Hematopoietic multipotent progenitor cell treated with erythropoietin and hydrocortisone succinate and interleukin-3 and kit ligand, for 8 days (in vitro differentiated cells): ENCODE measurements around the gene RBBP8NL.
"Not testable (repeated sequence)": the region's sequence is repeated elsewhere in the genome, so short reads cannot be mapped to it uniquely, and the experiment has no call there.

Experiments
- DNase-seq: peaks from one replicate; pipeline ENCODE4 v3.0.0-alpha.2; 2015

Gene RBBP8NL

DNA sequence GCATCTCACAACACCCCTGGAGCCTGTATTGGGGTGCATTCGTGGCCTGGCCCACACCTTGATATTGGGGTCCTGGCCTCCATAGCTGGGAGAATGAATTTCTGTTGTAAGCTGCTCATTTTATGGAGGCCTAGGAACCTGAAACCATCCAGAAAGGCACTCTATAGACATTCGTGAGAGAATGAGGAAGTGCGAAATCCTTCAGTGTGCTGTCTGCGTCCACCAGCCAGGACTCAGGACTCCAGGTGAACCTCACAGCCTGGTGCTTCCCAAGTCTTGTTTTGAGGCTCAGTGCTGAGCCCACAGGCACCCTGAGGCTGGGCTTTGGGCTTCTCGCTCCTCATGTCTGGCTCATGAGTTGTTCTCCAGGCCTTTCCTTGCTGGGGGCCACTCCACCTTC, 11.9 kb upstream of the RBBP8NL start:
- DNase-seq, result no peak

DNA sequence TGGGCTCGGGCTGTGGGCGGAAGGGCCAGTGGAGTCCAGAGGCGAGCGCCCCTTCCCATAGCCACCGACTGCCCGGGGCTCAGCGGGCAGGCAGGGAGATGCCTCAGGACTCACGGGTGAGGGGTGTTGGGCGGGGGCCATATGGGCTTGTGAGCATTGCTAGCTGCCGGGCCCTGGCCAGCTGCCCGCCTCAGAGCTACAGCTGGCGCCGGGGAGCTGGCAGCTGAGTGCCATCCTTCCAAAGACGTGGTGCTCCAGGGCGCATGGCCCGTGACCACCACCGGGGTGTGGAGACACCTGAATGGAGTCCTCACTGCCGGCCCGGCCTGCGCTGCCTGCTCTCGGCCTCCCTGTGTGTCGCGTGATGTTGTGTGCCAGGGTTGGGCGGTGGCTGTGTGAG, 10.6 kb upstream of the RBBP8NL start:
- no peak for DNase-seq

DNA sequence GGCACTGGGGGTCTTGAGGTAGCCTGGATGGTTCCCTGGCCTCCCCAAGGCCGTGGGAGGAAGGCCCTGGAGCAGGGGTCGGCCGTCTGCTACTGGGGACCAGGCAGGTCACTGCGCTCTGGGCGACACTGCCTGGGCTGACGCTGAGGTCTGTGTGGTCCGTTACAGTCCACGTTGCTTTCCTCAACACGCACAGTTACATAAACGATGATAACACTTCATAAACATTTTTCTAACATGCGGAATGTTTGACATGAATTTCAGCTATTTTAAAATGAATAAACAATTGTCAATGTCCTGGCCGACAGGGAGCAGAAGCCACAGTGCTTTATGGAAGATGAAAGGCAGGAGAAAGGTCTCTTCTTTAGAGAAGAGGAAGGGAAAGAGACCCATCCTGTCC, 10.2 kb upstream of the RBBP8NL start:
- no peak for DNase-seq

DNA sequence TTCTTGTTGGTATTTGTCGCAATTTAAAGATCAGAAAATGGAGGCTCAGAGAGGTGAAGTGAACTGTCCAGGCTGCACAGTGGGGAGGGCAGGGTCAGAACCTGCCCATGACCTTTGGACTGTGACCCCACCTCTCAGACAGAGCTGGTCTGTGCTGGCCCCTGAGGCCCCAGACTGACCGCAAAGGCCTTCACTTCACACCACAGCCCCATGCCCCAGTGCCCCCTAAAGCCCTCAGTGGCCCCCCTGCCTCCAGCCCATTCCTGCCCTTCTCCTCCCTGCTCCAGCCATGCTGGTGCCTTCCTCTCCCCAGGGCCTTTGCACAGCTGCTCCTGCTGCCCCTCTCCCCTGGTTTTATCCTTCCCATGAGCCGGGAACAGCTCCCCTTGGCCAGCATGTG, 9.4 kb upstream of the RBBP8NL start:
- no peak for DNase-seq

DNA sequence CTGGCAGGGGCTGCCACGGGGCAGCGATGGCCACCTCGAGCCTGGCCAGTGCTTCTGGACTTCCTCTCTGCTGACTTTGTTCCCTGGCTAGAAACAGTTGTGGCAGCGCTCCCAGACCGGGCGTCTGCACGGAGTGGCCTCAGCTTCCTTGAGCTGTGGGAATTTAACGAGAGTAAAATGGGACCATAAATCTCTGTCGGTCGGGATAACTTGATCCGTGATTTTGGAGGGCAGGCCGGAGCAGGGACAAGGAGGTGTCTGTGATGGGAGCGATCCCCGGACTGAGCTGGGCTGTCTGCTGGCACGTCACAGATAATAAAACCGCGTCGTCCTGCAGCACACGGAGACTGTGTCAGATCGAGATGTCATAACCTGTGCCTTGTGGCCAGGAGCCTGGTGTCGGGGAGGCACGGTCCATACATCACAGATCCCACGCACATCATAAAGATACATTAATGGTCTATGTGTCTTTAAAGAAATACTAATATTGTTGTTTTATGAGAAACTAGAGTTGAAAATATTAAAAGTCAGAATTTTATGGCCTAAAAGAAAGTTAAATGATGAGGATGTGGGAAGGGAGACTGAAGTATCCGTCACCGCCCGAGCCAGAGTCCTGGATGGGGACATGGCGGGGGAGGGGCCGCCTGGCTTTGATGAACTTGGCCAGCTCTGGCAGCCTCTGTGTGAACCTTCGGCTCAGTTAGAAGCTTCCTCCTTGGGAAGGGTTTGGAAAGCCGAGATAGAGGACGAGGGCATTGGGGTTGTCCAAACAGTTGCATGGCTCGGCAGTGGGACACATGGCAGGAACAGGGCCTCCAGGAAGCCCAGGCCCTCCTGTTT, 6.5 kb upstream of the RBBP8NL start:
- DNase-seq, result no peak

DNA sequence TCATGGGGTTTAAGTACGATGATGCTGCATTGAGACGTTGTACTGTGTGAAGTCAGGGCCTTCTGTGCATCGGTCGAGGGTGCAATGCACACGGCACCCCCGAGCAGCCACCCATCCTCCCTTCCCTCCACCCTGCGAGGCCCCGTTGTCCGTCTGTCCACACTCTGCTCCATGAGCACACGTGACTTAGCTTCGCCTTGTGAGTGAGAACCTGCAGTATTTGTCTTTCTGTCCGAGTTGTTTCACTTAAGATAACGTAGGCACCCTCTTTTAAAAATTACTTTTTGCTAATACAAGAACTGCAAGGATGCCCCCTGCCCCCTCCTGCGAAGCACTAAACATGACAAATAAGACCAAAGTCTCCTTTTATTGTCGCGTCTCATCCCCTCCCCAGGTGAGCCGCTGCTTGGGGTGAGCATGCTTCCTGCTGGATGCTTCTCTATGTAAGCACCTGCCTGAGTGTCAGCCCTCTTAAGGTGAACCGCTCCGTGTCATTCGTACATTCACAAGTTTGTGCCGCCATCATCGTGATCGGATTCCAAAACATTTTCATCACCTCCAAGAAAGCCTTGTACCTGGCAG, 3.6 kb upstream of the RBBP8NL start:
- DNase-seq, result no peak

DNA sequence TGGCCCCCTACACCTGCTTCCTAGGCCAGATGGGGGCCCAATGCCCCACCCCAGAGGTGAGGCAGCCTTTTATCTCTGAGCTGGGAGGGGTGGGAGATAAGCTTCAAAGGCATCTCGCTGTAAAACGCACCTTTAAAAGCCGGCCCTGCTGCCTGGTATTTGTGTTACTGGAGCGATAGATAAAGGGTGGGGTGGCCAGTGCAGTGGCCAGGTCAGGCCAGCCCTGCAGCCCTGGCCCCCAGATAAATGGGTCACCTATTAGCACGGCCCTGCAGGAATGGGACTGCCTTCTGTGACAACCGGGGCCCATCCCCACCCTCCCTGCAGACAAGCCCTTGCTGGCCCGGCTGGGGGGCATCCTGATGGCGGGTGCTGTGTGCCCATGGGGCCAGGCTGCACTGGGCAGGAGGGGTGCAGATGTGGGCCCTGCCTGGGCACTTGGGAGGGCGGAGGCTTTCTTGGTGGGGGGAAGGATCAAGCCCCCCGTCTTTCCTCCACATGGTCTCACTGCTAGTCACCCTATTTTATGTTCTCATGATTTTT, 3.0 kb upstream of the RBBP8NL start:
- DNase-seq, result no peak

DNA sequence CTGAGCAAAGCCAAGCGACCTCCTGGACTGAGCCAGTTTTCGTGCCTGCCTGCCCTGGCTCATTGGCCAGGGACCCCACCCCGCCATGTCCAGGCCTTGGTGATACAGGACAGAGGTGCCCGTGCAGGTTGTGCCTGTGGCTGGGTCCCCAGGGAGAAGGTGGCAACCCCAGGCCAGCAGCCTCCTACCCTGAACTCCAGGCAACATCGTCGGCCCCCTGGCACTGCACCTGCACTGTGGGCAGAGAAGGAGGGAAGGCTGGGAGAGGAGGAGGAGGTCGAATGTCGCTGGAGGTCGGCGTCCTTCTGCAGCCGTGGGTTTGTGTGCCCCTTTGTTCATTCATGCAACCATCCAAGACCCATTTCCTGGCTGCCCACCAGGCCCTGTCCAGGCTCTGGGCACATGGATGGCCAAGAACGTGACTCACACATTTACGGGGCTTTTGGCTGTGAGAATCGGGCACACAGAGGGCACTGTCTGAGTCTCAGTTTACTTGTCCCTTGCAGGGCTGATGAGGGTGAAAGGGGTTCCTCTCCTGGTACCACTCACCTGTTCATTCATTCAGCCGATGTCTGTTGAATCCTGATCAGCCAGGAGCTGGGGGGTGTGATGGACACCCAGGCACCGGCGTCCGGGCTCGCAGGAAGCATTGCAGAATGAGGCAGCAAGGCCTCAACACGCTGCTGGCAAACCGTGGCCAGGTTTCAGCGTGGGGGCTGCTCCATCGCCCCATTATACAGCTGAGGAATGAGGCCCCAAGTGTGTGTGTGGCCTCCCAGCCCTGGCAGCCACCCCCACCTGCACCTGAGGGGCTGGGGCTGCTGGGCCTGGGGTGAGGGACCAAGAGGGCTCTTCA, 2.3 kb upstream of the RBBP8NL start:
- no peak for DNase-seq

DNA sequence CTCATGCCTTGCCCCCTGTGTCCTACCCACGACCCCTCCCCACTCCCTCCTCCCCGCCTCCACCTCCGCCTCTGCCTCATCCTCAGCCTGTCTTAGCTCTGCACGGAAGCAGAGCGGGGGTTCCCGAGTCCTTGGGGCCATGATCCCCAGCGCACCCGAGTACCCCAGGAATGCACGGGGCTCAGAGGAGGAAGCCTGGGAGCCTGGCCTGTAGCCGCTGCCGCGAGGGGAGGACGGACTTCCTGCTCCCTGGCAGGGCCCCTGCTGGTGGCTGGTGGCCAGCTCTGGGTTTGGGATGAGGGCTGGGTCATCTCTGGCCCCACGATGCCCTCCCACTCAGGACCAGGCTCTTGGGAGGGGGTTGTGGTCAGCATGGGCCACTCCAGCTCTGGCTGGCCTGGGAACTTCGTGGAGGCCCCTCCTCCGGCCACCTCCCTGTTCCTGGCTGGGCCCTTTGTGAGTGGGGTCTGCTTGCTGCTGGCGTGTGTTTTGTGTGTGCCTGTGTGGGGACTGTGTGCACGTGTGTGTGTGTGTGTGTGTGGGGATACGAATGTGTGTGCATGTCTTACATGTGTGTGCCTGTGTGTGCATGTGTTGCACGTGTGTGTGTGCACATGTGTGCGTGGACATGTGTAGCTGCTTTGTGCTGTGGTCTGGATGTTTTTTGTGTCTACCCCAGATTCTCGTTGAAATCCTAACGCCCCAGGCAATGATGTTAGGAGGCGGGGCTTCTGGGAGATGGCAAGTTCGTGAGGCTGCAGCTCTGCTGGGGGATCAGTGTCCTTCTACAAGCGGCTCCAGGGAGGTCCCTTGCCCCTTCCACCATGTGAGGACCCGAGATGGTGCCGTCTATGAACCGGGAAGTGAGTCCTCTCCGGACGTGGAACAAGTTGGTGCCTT, 1.3 kb upstream of the RBBP8NL start:
- DNase-seq, result no peak

DNA sequence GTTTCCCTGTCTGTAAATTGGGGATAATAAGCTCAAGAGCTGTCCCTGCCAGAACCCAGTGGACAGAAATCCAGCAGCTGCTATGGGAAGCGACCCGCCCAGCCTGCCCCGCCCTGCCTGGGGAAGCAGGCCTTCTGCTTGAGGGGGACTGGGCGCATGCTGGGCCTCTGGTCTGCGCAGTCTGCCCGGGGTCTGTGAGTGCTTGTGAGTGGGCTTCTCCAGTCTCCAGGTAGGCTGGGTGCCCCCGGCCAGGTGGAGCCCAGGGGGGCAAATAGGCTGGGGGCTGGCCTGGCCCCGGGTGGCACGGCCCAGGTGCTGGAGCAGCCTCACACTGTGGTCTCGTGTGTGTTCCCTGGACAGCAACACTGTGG, 648 bp upstream of the RBBP8NL start:
- DNase-seq, result no peak

DNA sequence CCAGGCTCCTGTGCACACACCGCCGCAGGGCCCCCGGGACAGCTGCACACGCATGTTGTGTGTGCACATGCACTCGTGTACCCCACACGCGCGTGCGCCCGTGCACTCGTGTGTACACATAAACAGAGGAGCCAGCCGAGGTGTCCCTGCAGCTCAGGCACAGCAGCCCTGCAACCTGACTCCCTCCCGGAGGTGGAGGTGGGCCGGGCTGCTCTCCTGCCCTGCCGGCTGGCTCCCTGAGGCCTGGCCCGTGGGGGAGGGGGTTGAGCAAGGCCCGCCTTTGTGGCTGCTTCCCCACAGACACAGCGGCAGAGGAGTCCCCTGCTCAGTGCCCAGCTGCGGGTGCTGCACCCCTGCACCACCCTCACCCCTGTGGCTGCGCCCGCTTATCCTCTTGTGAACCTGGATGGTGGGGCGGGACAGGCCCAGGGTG, 624 bp downstream of the RBBP8NL start:
- no peak for DNase-seq

DNA sequence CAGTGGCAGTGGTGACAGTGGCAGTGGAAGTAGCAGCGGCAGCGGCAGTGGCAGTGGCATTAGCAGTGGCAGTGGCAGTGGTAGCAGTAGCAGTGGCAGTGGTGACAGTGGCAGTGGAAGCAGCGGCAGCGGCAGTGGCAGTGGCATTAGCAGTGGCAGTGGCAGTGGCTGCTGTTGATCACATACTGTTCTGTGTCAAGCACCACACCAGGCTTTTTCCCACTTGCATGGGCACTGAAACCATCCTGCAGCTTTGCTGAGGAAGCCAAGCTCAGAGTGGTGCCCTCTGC, 1.3 kb downstream of the RBBP8NL start:
- not testable (repeated sequence) for DNase-seq

DNA sequence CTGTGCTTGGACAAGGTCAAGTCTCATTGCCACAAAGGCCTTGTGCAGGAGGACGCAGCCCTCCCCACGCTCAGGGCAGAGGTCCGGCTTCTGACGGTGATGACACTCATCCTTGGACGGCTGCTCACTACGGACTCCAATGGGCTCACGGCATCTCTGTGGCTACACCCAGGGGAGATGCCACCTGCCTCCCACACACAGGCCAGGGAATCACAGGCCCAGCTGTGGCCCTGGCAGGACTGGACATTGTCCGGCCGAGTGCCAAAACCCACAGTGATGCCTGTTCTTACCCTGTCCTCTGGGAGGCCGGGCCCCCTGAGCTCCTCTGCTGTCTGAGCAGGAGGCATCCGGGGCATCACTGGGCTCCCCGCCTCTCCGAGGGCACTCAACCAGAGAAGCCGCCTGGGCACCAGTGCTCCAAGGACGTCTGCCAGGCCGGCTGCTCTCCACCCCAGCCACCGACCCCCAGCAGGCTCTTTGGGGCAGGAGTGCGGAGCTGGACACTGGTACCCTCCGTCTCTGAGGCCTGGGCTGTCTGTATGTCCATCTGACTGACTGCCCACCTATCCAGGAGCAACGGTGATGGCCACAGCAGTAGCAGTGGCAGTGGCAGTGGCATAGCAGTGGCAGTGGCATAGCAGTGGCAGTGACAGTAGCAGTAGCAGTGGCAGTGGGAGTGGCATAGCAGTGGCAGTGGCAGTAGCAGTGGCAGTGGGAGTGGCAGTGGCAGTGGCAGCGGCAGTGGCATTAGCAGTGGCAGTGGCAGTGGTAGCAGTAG, 1.9 kb downstream of the RBBP8NL start:
- no peak for DNase-seq

DNA sequence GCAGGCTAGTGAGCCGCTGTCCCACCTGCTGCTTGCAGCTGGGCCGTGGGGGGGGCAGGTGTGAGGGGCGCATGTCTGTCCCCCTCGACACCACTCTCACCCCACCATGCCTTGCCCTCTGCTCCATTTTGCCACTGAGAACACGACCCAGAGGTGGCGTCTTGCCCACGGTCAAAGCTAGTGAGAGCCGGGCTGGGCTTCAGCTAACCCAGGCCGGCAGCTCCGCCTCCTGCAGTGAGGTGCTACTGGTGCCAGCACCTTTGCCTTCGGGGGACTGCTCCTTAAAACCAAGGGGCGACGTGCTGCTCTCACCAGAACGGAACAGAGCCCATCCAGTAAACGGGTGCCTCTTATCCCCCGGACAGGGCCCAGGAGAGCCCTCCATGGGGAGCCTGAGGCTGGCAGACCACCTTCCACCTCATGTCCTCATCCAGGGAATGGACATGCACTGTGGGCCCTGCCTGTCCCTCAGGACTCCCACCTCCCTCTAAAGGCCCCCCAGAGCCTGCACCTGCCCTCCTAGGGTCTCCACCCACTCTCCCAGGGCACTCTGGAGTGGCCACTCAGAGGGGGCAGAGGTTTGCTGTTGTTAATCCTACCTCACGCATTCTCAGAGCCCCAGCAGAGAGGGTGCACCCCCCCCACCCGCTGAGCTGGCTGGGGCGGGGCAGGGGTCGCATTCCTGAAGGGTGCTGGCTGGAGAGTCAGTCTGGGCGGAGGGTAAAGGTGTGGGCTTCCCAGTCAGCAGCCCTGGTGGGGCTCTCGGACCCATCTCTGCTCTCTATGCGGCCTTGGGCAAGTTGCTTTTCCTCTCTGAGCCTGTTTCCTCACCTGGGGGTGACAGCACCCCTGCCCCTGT, 2.9 kb downstream of the RBBP8NL start:
- no peak for DNase-seq

DNA sequence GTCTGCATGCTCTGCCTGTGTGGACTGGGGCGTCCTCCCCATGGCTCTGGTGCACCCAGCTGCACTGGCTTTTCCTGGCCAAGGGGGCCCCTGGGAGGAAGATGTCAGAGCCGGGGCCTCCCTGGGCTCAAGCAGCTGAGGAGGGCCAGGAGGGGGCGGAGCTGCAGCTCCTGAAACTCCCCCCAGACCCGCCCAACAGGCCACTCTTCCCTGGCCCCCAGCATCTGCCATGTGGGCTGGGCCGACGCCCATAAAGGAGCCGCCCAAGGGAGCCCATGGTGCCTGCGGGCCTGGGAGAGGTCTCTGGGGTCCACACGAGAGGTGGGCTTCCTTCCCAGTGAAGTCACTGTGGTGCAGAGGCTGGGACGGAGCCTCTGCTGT, 4.0 kb downstream of the RBBP8NL start:
- peak; percentile 31 for DNase-seq

DNA sequence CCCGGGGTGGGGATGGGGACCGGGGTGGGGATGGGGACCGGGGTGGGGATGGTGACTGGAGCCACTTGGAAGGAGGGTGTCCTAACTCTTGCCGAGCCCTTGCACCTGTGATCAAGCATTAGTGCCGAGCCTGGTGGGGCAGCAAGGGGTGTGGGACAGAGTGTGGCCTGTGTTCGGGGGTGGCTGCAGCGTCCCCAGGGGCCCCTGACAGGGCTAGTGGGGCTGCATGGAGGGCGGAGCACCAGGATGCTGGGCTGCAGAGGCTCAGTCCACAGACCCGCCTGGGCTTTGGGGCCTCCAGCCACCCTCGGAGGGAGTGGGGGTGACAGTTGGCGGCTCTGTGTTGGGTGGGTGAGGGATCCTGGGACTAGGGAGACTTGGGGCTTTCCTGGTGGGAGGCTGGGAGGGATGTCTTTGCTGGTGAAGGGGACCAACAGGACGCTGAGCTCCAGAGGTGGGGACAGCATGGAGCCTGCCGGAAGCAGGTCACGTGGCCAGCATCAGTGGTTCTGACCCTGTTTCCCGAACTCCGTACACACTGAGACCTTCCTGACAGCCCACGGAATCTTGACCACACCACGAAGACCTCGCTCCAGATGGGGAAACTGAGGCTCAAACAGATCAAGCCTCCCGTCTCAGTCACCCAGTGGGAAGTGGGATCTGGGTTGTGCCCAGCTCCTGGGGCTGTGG, 4.6 kb downstream of the RBBP8NL start:
- no peak for DNase-seq

DNA sequence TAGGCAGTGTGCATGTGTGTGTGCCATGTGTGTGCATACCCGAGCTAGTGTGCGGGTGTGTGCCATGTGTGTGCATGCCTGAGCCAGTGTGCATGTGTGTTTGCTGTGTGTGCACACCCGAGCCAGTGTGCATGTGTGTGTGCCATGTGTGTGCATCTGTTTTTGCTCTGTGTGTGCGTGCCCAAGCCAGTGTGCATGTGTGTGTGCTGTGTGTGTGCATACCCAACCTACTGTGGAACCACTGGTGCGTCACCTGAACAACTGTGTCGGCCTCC, 5.7 kb downstream of the RBBP8NL start:
- no peak for DNase-seq

DNA sequence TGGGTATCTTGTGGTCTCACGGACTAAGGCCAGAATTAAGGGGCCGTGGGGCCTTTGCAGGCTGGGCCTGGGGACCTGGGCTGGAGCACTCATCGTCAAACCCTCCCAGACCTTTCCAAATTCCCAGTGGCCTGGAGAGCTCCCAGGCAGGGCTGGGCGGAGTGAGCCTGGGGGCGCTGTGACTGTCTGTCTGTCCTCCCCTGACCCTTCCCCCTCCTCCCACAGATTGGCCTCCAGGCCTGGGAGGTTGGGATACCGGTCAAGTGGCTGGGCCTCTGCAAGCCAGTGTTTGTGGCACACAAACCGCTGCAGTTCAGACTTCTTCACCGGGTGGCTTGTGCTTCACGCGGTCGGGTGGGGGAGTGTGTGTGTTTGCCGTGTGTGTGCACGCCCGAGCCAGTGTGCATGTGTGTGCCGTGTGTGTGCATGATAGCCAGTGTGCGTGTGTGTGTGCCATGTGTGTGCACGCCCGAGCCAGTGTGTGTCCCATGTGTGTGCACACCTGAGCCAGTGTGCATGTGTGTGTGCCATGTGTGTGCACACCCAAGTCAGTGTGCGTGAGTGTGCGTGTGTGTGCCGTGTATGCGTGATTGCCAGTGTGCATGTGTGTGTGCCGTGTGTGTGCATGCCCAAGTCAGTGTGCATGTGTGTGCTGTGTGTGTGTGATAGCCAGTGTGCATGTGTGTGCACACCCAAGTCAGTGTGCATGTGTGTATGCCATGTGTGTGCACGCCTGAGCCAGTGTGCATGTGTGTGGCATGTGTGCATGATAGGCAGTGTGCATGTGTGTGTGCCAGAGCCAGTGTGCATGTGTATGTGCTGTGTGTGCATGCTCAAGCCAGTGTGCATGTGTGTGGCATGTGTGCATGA, 6.3 kb downstream of the RBBP8NL start:
- no peak for DNase-seq

DNA sequence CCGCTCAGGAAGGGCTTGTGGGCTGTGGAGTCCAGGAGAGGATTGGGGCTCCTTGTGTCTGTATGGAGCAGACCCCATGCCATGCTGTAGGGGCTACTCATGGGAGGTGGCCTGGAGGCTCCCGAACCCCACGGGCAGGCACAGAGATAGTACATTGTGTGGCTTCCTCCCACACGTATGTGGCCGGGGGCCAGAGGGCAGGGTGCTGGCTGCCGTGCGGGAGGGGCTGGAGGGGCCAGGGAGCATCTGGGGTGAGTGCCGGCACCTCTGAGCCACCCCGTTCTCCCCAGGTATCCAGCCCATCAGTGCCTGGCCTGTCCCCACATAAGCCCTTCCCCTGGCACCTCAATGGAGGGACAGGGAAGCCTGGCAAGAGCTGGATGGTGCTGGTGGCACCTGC, 7.6 kb downstream of the RBBP8NL start:
- DNase-seq, result no peak
